ENCODE results near the gene ZP3. TPM values are rescaled to one million over a fixed set of nuclear protein-coding genes. Genes with fewer than 3 reads are reported as not detected.
A peak's percentile ranks its signal among the peaks of the same experiment; 100 is the strongest.
"Not testable (repeated sequence)": the region's sequence is repeated elsewhere in the genome, so short reads cannot be mapped to it uniquely, and the experiment has no call there.

ZP3 gene
- total and polyA plus RNA-seq, 2 of the 13 experiments (the other 11 are each of a cell fraction or from before 2014, with no cell fraction given): not detected

- H3K27me3 ChIP-seq (ENCODE audit: control insufficient read depth in 1 of 2, insufficient read depth in 2 of 2, low read length in 2 of 2): peaks cover 0 to 8% of the 10 kb centered on the region in 2 experiments; a peak in 2 of 5 replicates
- no peaks in the 10 kb centered on the region for H3K9me3 ChIP-seq (ENCODE audit: low read length)
- in situ Hi-C loops (cut with HindIII; ENCODE audit: extremely low pct_ligation_motif_present, low pct_unique_long_range_greater_than_20kb) (no loop called here), intact Hi-C loops (cut with micrococcal nuclease; ENCODE audit: unreplicated experiment) (no loop called here)
- H3K4me1 ChIP-seq (ENCODE audit: insufficient read depth, low read length): peaks cover 15% of the 10 kb centered on the region; the same call in 1 of the 2 replicates
- H4K20me1 ChIP-seq (ENCODE audit: insufficient read depth, low read length): no peaks in the 10 kb centered on the region
- ChIA-PET CTCF (ENCODE audit: low intra/inter-chr PET ratio, low total read pairs) (no interaction called here), POLR2A (no interaction called here)
- no peak for TF ChIP-seq NFATC3 (CRISPR knock-in tag; IDR thresholded peaks at IDR 0.05)
- no peak for TF ChIP-seq ARNT2 (CRISPR knock-in tag; IDR thresholded peaks at IDR 0.05; ENCODE audit: low read depth)
- no peak for TF ChIP-seq SMC3 (IDR thresholded peaks at IDR 0.05; ENCODE audit: low read length)
- TF ChIP-seq ARID2 (CRISPR knock-in tag; IDR thresholded peaks at IDR 0.05; ENCODE audit: borderline replicate concordance): no peak
- TF ChIP-seq ZNF746 (CRISPR knock-in tag; IDR thresholded peaks at IDR 0.05): no peak
- H3K36me3 ChIP-seq (replicated peaks in 1 of 2; ENCODE audit: control insufficient read depth in 1 of 2, insufficient read depth in 2 of 2, low read length in 2 of 2): no peaks in the 10 kb centered on the region
- ATAC-seq (no peak), DNase-seq (ENCODE audit: low spot score) (no peak), FAIRE-seq (no peak)
- no peak overlapping the region for H3K4me2 ChIP-seq (ENCODE audit: low read depth, low read length)
- BruUV-seq (replicated peaks): no TSS peak
- no peak overlapping the region for H3K27ac ChIP-seq (ENCODE audit: extremely low read length, insufficient read depth, low read length)
- H3K79me2 ChIP-seq (ENCODE audit: insufficient read depth, low read length): no peaks in the 10 kb centered on the region
- H3K9ac ChIP-seq (ENCODE audit: insufficient read depth, low read depth, low read length): no peak overlapping the region
- no peak overlapping the region for H2AFZ ChIP-seq (ENCODE audit: low read length)
- 83% methylated on average over 2 of the region's 3 CpGs for WGBS (ENCODE audit: low lambda C conversion rate)
- H3K4me3 ChIP-seq (replicated peaks in 1 of 3; ENCODE audit: insufficient read depth in 1 of 3, low read depth in 2 of 3, low read length in 3 of 3): no peak overlapping the region
These were observed 6.1 kb downstream of the ZP3 start for GRCh38 chr7:76430836-76431235.

- H2AFZ ChIP-seq (ENCODE audit: low read length); H3K4me3 ChIP-seq (replicated peaks in 1 of 3; ENCODE audit: insufficient read depth in 1 of 3, low read depth in 2 of 3, low read length in 3 of 3); in situ Hi-C loops (cut with HindIII; ENCODE audit: extremely low pct_ligation_motif_present, low pct_unique_long_range_greater_than_20kb); BruUV-seq (replicated peaks); H3K4me2 ChIP-seq (ENCODE audit: low read depth, low read length); H3K9me3 ChIP-seq (ENCODE audit: low read length); H3K36me3 ChIP-seq (replicated peaks in 1 of 2; ENCODE audit: control insufficient read depth in 1 of 2, insufficient read depth in 2 of 2, low read length in 2 of 2); H3K27me3 ChIP-seq (ENCODE audit: control insufficient read depth in 1 of 2, insufficient read depth in 2 of 2, low read length in 2 of 2); H3K79me2 ChIP-seq (ENCODE audit: insufficient read depth, low read length); H3K4me1 ChIP-seq (ENCODE audit: insufficient read depth, low read length); CTCF ChIA-PET (ENCODE audit: low intra/inter-chr PET ratio, low total read pairs); intact Hi-C loops (cut with micrococcal nuclease; ENCODE audit: unreplicated experiment); POLR2A ChIA-PET; H4K20me1 ChIP-seq (ENCODE audit: insufficient read depth, low read length); H3K9ac ChIP-seq (ENCODE audit: insufficient read depth, low read depth, low read length); H3K27ac ChIP-seq (ENCODE audit: extremely low read length, insufficient read depth, low read length): not testable (repeated sequence)
- 0% methylated on average over 1 of the region's 2 CpGs for WGBS (ENCODE audit: low lambda C conversion rate)
- TF ChIP-seq, protein P1, sequence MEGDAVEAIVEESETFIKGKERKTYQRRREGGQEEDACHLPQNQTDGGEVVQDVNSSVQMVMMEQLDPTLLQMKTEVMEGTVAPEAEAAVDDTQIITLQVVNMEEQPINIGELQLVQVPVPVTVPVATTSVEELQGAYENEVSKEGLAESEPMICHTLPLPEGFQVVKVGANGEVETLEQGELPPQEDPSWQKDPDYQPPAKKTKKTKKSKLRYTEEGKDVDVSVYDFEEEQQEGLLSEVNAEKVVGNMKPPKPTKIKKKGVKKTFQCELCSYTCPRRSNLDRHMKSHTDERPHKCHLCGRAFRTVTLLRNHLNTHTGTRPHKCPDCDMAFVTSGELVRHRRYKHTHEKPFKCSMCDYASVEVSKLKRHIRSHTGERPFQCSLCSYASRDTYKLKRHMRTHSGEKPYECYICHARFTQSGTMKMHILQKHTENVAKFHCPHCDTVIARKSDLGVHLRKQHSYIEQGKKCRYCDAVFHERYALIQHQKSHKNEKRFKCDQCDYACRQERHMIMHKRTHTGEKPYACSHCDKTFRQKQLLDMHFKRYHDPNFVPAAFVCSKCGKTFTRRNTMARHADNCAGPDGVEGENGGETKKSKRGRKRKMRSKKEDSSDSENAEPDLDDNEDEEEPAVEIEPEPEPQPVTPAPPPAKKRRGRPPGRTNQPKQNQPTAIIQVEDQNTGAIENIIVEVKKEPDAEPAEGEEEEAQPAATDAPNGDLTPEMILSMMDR (CRISPR knock-in tag; IDR thresholded peaks at IDR 0.05): peak; percentile 64
- TF ChIP-seq ARID5B (CRISPR knock-in tag; IDR thresholded peaks at IDR 0.05) (0 out of 2 replicates have a peak, but pooled peaks have one; percentile 15), SMC3 (IDR thresholded peaks at IDR 0.05; ENCODE audit: low read length) (peak; percentile 41; the same call in 1 of the 2 replicates), SIX1 (CRISPR knock-in tag; IDR thresholded peaks at IDR 0.05; ENCODE audit: borderline replicate concordance) (peak; percentile 91), KDM2A (CRISPR knock-in tag; IDR thresholded peaks at IDR 0.05; ENCODE audit: borderline replicate concordance, low read depth) (peak; percentile 24; the same call in 1 of the 2 replicates), STAG1 (CRISPR knock-in tag; IDR thresholded peaks at IDR 0.05) (peak; percentile 81), THAP11 (CRISPR knock-in tag; IDR thresholded peaks at IDR 0.05) (0 out of 2 replicates have a peak, but pooled peaks have one; percentile 17)
- ATAC-seq (peak; percentile 87), FAIRE-seq (peak; percentile 66), DNase-seq (ENCODE audit: low spot score) (peak; percentile 64)
These were observed 13.1 kb downstream of the ZP3 start for GRCh38 chr7:76437873-76438272.
